Gastrocnemius medialis (tissue), 4 donors: ENCODE data around the gene ID3. TPM values are rescaled to one million over a fixed set of nuclear protein-coding genes. Genes with fewer than 3 reads are reported as not detected.

Experiments
- ATAC-seq, 2 donors: fragments of 150-250 bp; one replicate each; pipeline ENCODE4 v1.9.1; 2016
- DNase-seq, 2 donors: peaks; one replicate each; pipeline ENCODE4 v3.0.0-alpha.2; 2019
- H3K27ac ChIP-seq, 4 donors: fragments of 200-600 bp; sonication (generic); 1 replicate in 1 of 4; 2 replicates in 3 of 4; pipeline ENCODE4 v1.5.1; 2016 to 2018; ENCODE audit warnings: mild to moderate bottlenecking in 2 of 4, moderate library complexity in 1 of 4
- H3K27me3 ChIP-seq, 3 donors: fragments of 200-600 bp; sonication (generic) in 2 of 3; 1 replicate in 1 of 3; 2 replicates in 2 of 3; pipeline versions ENCODE4 v1.5.1 to v1.6.0; 2016 to 2019; ENCODE audit warnings: mild to moderate bottlenecking in 1 of 3, moderate library complexity in 1 of 3
- H3K36me3 ChIP-seq, 2 donors: fragments of 200-600 bp; sonication (generic) in 1 of 2; one replicate each; pipeline ENCODE4 v1.5.1; 2017 to 2018
- H3K4me1 ChIP-seq, 2 donors: fragments of 200-600 bp; sonication (generic) in 1 of 2; one replicate each; pipeline ENCODE4 v1.5.1; 2016 to 2017; ENCODE audit warnings: mild to moderate bottlenecking in 2 of 2
- H3K4me3 ChIP-seq, 4 donors: fragments of 200-600 bp; sonication (generic) in 3 of 4; 1 replicate in 1 of 4; 2 replicates in 3 of 4; pipeline ENCODE4 v1.5.1; 2016 to 2019; ENCODE audit warnings: mild to moderate bottlenecking in 2 of 4
- H3K9me3 ChIP-seq, 3 donors: fragments of 200-600 bp; sonication (generic) in 2 of 3; 1 replicate in 1 of 3; 2 replicates in 2 of 3; pipeline ENCODE4 v1.5.1; 2016 to 2019
- POLR2A ChIP-seq, 2 donors: fragments of 450-650 bp; IDR thresholded peaks; one replicate each; pipeline ENCODE4 v1.6.1; 2017; ENCODE audit warnings: antibody characterized with exemption in 2 of 2, mild to moderate bottlenecking in 2 of 2, moderate library complexity in 2 of 2
- in situ Hi-C, 4 donors: fragments of 200-750 bp; cut with MboI; loops; one replicate each; pipeline versions ENCODE4 v1.15.0 to v1.8.0; 2017; ENCODE audit warnings: low sequenced_read_pairs in 4 of 4
- intact Hi-C: fragments of 100-400 bp; cut with DNase I; formaldehyde crosslinking; loops from one replicate; pipeline ENCODE4 v1.15.1; 2023; ENCODE audit warnings: low total_unique reads
- total RNA-seq, 4 donors: library from RNA; depleted of rRNA; stranded (reverse); fragments of >200 nt; gene quantifications; one replicate each; pipeline versions ENCODE4 v1.1.0 to v1.2.3, GENCODE V29; 2016
- TF ChIP-seq, protein P1 (sequence below), 5 experiments: fragments of 450-650 bp in 3 of 5; fragments of 200-600 bp in 2 of 5; sonication (generic) in 2 of 5; IDR thresholded peaks in 4 of 5; conservative IDR thresholded peaks in 1 of 5; 1 replicate in 4 of 5; 2 replicates in 1 of 5; pipeline ENCODE4 v1.5.1; 2016 to 2019; ENCODE audit warnings: antibody characterized with exemption in 5 of 5, mild to moderate bottlenecking in 3 of 5, moderate library complexity in 3 of 5

The ID3 gene
- total RNA-seq, 4 donors from 2014 or later = 67.9 to 124 (median 83.0) TPM

- H3K9me3 ChIP-seq = no peaks in the 10 kb centered on the region
- in situ Hi-C loops = no loop called here
- DNase-seq (no peak), ATAC-seq (peak in 1 of 2 donors; percentile 16)
- peak overlapping the region in 3 of 4 donors; percentile 1 to 64 (median 15) for H3K27ac ChIP-seq
- no peaks in the 10 kb centered on the region for H3K27me3 ChIP-seq
- TF ChIP-seq, protein P1, sequence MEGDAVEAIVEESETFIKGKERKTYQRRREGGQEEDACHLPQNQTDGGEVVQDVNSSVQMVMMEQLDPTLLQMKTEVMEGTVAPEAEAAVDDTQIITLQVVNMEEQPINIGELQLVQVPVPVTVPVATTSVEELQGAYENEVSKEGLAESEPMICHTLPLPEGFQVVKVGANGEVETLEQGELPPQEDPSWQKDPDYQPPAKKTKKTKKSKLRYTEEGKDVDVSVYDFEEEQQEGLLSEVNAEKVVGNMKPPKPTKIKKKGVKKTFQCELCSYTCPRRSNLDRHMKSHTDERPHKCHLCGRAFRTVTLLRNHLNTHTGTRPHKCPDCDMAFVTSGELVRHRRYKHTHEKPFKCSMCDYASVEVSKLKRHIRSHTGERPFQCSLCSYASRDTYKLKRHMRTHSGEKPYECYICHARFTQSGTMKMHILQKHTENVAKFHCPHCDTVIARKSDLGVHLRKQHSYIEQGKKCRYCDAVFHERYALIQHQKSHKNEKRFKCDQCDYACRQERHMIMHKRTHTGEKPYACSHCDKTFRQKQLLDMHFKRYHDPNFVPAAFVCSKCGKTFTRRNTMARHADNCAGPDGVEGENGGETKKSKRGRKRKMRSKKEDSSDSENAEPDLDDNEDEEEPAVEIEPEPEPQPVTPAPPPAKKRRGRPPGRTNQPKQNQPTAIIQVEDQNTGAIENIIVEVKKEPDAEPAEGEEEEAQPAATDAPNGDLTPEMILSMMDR (IDR thresholded peaks at IDR 0.05 in 4 of 5, conservative IDR thresholded peaks at IDR 0.05 in 1 of 5) = no peak
- intact Hi-C loops = loop anchor here (2.0 kb wide), 1 partner anchor 42 kb away; no protein-coding TSS in a partner anchor
- peaks cover 18 to 25% of the 10 kb centered on the region in 2 donors for H3K4me1 ChIP-seq
- no peaks in the 10 kb centered on the region for H3K36me3 ChIP-seq
- no peak overlapping the region for H3K4me3 ChIP-seq
These were observed 33.8 kb upstream of the ID3 start for GRCh38 chr1:23593042-23593521.

GRCh38 chr1:23592209-23592892 is 33.0 kb upstream of the ID3 start:
- H3K27ac ChIP-seq = peak overlapping the region; percentile 4 to 64 (median 48)
- no peak for DNase-seq
- H3K36me3 ChIP-seq = no peaks in the 10 kb centered on the region
- TF ChIP-seq, protein P1 (IDR thresholded peaks at IDR 0.05 in 4 of 5, conservative IDR thresholded peaks at IDR 0.05 in 1 of 5) = no peak
- no peak for TF ChIP-seq POLR2A (IDR thresholded peaks at IDR 0.05)
- no peaks in the 10 kb centered on the region for H3K27me3 ChIP-seq
- intact Hi-C loops = loop anchor here (2.0 kb wide), 1 partner anchor 42 kb away; no protein-coding TSS in a partner anchor
- no peaks in the 10 kb centered on the region for H3K9me3 ChIP-seq
- in situ Hi-C loops = no loop called here
- ATAC-seq = no peak
- peaks cover 18 to 28% of the 10 kb centered on the region in 2 donors for H3K4me1 ChIP-seq
- H3K4me3 ChIP-seq = no peak overlapping the region

- H3K27me3 ChIP-seq = no peaks in the 10 kb centered on the region
- no peaks in the 10 kb centered on the region for H3K36me3 ChIP-seq
- peak overlapping the region; percentile 4 to 64 (median 48) for H3K27ac ChIP-seq
- no peaks in the 10 kb centered on the region for H3K9me3 ChIP-seq
- in situ Hi-C loops = no loop called here
- intact Hi-C loops = loop anchor here (2.0 kb wide), 1 partner anchor 43 kb away; no protein-coding TSS in a partner anchor
- H3K4me3 ChIP-seq = no peak overlapping the region
- DNase-seq (peak in 1 of 2 donors; percentile 31), ATAC-seq (no peak)
- H3K4me1 ChIP-seq = peaks cover 24 to 35% of the 10 kb centered on the region in 2 donors
- TF ChIP-seq, protein P1 (IDR thresholded peaks at IDR 0.05 in 4 of 5, conservative IDR thresholded peaks at IDR 0.05 in 1 of 5) = no peak
- no peak for TF ChIP-seq POLR2A (IDR thresholded peaks at IDR 0.05)
These were observed 32.3 kb upstream of the ID3 start for GRCh38 chr1:23591460-23592208.

DNA sequence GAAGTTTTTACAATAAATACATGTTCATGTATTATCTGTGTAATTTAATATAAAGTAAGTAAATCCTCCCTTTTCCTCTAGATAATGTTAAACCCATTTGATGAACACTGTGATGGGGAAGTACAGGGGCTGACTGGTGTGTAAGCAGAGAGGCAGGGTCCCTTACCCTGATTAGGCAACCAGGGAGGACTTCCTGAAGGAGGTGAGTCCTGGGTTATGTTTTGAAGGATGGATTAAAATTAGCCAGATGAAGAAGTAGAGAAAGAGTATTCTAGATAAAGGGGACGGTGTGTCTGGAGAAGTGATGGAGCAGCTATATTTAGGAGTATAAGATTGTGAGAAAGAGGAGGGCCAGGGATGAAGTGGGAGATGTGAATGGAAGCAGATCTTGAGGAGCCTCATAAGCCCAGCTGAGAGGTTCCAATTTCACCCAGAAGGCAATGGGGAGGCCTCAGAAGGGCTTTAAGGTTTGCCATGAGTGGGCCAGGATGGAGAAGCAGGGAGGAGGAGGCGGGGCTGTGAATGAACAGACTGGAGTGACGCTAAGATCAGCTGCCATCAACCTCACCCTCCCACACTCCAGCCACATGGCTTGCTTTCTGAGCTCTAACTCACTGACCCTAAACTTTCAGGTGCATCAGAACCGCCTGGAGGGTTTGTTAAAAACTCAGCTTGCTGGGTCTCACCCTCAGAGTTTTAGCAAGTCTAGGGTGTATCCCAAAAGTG is 30.9 kb upstream of the ID3 start:
- ATAC-seq (no peak), DNase-seq (no peak)
- Histone ChIP-seq H3K9me3 (no peaks in the 10 kb centered on the region), H3K27ac (peak overlapping the region in 2 of 4 donors; percentile 8 to 64), H3K36me3 (no peaks in the 10 kb centered on the region), H3K4me3 (no peak overlapping the region), H3K4me1 (peaks cover 33 to 49% of the 10 kb centered on the region in 2 donors), H3K27me3 (no peaks in the 10 kb centered on the region)
- in situ Hi-C loops (no loop called here), intact Hi-C loops (no loop called here)
- no peak for TF ChIP-seq POLR2A (IDR thresholded peaks at IDR 0.05)
- TF ChIP-seq, protein P1 (IDR thresholded peaks at IDR 0.05 in 4 of 5, conservative IDR thresholded peaks at IDR 0.05 in 1 of 5) = no peak
